Tibial artery (tissue), 4 donors: ENCODE results near the gene NUDT21.

ENCODE experiments used
- DNase-seq, 2 donors: peaks; one replicate each; pipeline ENCODE4 v3.0.0-alpha.2; 2019
- H3K27ac ChIP-seq, 2 donors: fragments of 200-600 bp; sonication (generic) in 1 of 2; 1 replicate in 1 of 2; 2 replicates in 1 of 2; pipeline ENCODE4 v1.5.1; 2018 to 2019; ENCODE audit warnings: mild to moderate bottlenecking in 1 of 2
- H3K27me3 ChIP-seq, 2 donors: fragments of 200-600 bp; sonication (generic) in 1 of 2; one replicate each; pipeline versions ENCODE4 v1.5.1 to v1.6.0; 2016 to 2019
- H3K36me3 ChIP-seq, 3 donors: fragments of 200-600 bp; sonication (generic) in 2 of 3; one replicate each; pipeline ENCODE4 v1.5.1; 2016 to 2019; ENCODE audit warnings: mild to moderate bottlenecking in 2 of 3
- H3K4me1 ChIP-seq, 4 donors: fragments of 200-600 bp; sonication (generic) in 2 of 4; 1 replicate in 3 of 4; 2 replicates in 1 of 4; pipeline ENCODE4 v1.5.1; 2016 to 2019
- H3K4me3 ChIP-seq, 2 donors: fragments of 200-600 bp; sonication (generic) in 1 of 2; 1 replicate in 1 of 2; 2 replicates in 1 of 2; pipeline ENCODE4 v1.5.1; 2018 to 2019; ENCODE audit warnings: mild to moderate bottlenecking in 2 of 2
- H3K9me3 ChIP-seq, 3 donors: fragments of 200-600 bp; sonication (generic) in 1 of 3; one replicate each; pipeline ENCODE4 v1.5.1; 2016 to 2019
- intact Hi-C: fragments of 100-400 bp; cut with DNase I; formaldehyde crosslinking; loops from one replicate; pipeline ENCODE4 v1.15.0; 2023; ENCODE audit warnings: low total_unique reads
- TF ChIP-seq, protein P1 (sequence below), 2 experiments: fragments of 200-600 bp in 1 of 2; fragments of 450-650 bp in 1 of 2; IDR thresholded peaks; one replicate each; pipeline ENCODE4 v1.5.1; 2017 to 2019; ENCODE audit warnings: antibody characterized with exemption in 2 of 2, mild to moderate bottlenecking in 1 of 2, moderate library complexity in 1 of 2

The NUDT21 gene

DNA sequence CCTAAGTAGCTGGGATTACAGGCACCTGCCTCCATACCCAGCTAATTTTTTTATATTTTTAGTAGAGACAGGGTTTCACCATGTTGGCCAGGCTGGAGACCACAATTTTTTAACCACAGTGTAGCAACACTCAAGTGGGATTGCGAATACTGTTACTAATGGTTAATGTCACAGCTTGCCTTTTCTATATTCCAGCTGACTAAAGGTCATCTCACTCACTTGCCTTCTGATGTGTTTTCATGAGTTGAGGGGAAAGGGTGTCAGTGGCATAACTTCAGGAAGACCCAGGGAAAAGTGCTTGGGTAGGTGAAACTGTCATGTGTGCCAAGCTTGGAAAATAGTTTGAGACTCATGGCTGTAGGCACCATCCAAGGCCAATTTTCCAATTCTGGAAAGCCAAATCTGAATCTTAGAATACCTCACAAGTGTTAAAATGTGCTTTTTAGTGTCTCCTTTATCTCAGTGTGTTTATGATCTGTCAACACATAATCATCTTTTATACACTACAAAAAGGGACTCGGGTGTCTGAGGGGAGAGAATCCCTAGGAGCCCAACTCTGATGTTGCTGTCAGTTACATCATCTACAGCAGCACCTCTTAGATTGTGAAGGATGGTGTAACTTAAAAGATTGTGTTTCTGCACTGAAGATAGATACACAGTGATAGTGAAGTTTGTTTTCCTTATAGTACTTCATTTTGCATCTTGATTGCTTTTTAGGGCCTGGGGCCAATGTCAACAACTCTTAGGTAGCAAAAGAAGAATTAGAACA lies 27.3 kb upstream of the NUDT21 start:
- no peak overlapping the region for H3K4me3 ChIP-seq
- DNase-seq: no peak
- H3K9me3 ChIP-seq: no peaks in the 10 kb centered on the region
- peaks cover 53 to 89% (median 74%) of the 10 kb centered on the region in 3 donors for H3K36me3 ChIP-seq
- intact Hi-C loops: no loop called here
- H3K27ac ChIP-seq: no peak overlapping the region
- TF ChIP-seq, protein P1, sequence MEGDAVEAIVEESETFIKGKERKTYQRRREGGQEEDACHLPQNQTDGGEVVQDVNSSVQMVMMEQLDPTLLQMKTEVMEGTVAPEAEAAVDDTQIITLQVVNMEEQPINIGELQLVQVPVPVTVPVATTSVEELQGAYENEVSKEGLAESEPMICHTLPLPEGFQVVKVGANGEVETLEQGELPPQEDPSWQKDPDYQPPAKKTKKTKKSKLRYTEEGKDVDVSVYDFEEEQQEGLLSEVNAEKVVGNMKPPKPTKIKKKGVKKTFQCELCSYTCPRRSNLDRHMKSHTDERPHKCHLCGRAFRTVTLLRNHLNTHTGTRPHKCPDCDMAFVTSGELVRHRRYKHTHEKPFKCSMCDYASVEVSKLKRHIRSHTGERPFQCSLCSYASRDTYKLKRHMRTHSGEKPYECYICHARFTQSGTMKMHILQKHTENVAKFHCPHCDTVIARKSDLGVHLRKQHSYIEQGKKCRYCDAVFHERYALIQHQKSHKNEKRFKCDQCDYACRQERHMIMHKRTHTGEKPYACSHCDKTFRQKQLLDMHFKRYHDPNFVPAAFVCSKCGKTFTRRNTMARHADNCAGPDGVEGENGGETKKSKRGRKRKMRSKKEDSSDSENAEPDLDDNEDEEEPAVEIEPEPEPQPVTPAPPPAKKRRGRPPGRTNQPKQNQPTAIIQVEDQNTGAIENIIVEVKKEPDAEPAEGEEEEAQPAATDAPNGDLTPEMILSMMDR (IDR thresholded peaks at IDR 0.05): no peak
- H3K27me3 ChIP-seq: no peaks in the 10 kb centered on the region
- H3K4me1 ChIP-seq: no peaks in the 10 kb centered on the region

DNA sequence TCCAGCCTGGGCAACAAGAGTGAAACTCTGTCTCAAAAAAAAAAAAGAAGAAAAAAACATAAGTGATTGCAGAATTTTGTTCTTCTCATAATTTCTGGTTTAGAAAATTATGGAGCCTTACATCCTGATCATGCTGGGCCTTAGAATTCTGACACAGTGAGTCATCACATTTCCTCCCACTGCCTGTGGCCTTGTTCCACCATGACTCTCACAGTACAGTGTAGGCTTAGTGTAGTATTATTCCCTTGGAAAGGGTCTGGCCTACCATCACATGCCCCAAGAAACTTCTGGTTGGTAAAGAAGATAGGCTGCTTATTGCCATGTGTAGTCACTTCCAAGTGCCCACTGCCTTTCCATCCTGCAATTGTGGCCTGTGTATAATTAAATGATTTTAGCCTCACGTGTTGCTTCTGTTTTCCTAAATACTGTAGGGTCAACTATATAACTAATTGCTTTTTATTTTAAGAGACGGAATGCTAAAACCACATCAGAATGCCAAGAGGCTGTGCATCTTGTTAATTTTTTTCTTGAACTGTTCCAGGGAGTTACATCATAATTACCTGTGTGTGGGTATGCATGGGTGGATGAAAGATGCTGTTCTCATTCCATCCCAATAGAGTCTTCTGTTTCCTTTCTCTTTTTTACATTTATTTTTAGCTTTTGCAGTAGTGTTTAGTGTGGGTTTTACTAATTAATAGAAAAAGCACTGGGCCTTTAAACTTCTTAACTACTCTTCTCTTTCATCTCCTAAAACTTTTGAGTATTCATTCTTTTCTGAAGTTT lies 26.2 kb upstream of the NUDT21 start:
- H3K9me3 ChIP-seq: no peaks in the 10 kb centered on the region
- H3K36me3 ChIP-seq: peaks cover 56 to 89% (median 75%) of the 10 kb centered on the region in 3 donors
- DNase-seq: no peak
- no peak overlapping the region for H3K27ac ChIP-seq
- intact Hi-C loops: no loop called here
- H3K4me3 ChIP-seq: no peak overlapping the region
- TF ChIP-seq, protein P1 (IDR thresholded peaks at IDR 0.05): no peak
- no peaks in the 10 kb centered on the region for H3K27me3 ChIP-seq
- H3K4me1 ChIP-seq: no peaks in the 10 kb centered on the region

DNA sequence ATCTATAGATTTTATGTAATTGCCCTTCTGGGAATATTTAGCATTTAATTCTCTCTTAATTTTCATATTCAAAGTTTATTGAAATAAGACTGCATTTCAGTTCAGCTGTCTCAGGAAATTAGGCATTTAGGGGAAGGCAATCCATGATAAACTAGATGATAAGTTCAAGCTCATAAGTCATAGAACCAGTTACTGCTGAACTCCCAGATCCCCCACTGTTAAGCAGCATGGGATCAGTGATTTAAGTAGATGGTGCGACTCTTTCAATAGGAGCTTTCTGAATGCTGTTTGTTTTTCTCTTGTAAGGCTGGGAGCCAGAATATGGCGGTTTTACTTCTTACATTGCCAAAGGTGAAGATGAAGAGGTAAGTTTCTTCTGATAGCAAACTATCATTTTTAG lies 24.1 kb upstream of the NUDT21 start:
- no peaks in the 10 kb centered on the region for H3K4me1 ChIP-seq
- DNase-seq: no peak
- H3K36me3 ChIP-seq: peaks cover 72 to 92% (median 90%) of the 10 kb centered on the region in 3 donors
- no peak overlapping the region for H3K27ac ChIP-seq
- TF ChIP-seq, protein P1 (IDR thresholded peaks at IDR 0.05): no peak
- intact Hi-C loops: no loop called here
- no peak overlapping the region for H3K4me3 ChIP-seq
- H3K27me3 ChIP-seq: no peaks in the 10 kb centered on the region
- H3K9me3 ChIP-seq: no peaks in the 10 kb centered on the region

DNA sequence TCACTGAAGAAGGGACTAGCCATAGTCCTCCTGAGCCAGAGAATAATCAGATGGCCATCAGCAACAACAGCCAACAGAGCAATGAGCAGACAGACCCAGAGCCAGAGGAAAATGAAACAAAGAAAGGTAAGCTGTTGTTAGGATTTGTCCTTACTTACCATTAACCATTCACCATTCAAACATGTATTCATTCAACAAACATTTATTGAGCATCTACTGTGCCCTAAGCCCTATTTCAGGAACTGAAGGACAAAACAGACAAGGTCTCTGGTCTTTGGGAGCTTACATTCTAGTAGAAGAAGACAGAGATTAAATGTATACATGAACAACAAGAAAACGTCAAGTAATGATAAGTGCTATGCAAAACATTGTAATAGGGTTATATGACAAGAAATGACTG lies 19.5 kb upstream of the NUDT21 start:
- Histone ChIP-seq H3K27me3 (no peaks in the 10 kb centered on the region), H3K27ac (no peak overlapping the region), H3K36me3 (peaks cover 91 to 99% (median 97%) of the 10 kb centered on the region in 3 donors), H3K4me3 (no peak overlapping the region), H3K4me1 (no peaks in the 10 kb centered on the region), H3K9me3 (no peaks in the 10 kb centered on the region)
- TF ChIP-seq, protein P1 (IDR thresholded peaks at IDR 0.05): no peak
- no peak for DNase-seq
- intact Hi-C loops: no loop called here

DNA sequence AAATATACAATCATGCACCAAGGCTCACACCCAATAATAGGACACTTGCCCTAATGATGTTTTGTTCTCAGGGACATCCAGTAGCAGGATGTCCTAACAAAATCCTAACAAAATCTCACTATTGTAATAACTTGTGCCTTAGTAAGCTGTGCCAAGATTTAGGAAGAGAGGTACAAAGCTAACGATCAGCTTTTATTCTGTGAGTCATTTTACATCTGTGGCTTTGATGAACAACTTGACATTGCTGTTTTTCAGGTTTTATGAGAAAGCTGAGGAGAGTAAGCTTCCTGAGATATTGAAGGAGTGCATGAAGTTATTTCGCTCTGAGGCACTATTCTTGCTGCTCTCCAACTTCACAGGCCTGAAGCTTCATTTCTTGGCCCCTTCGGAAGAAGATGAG lies 19.1 kb upstream of the NUDT21 start:
- H3K9me3 ChIP-seq: no peaks in the 10 kb centered on the region
- no peak for DNase-seq
- peaks cover 91 to 99% (median 97%) of the 10 kb centered on the region in 3 donors for H3K36me3 ChIP-seq
- no peaks in the 10 kb centered on the region for H3K27me3 ChIP-seq
- H3K4me3 ChIP-seq: no peak overlapping the region
- no peak overlapping the region for H3K27ac ChIP-seq
- H3K4me1 ChIP-seq: no peaks in the 10 kb centered on the region
- TF ChIP-seq, protein P1 (IDR thresholded peaks at IDR 0.05): no peak
- intact Hi-C loops: no loop called here
